ENCODE data around the gene PTX4. TPM values are rescaled to one million over a fixed set of nuclear protein-coding genes. Genes with fewer than 3 reads are reported as not detected.

PTX4 gene
- total and polyA plus RNA-seq, 4 donors = 0.08 to 0.61 TPM; not detected in 2

DNA sequence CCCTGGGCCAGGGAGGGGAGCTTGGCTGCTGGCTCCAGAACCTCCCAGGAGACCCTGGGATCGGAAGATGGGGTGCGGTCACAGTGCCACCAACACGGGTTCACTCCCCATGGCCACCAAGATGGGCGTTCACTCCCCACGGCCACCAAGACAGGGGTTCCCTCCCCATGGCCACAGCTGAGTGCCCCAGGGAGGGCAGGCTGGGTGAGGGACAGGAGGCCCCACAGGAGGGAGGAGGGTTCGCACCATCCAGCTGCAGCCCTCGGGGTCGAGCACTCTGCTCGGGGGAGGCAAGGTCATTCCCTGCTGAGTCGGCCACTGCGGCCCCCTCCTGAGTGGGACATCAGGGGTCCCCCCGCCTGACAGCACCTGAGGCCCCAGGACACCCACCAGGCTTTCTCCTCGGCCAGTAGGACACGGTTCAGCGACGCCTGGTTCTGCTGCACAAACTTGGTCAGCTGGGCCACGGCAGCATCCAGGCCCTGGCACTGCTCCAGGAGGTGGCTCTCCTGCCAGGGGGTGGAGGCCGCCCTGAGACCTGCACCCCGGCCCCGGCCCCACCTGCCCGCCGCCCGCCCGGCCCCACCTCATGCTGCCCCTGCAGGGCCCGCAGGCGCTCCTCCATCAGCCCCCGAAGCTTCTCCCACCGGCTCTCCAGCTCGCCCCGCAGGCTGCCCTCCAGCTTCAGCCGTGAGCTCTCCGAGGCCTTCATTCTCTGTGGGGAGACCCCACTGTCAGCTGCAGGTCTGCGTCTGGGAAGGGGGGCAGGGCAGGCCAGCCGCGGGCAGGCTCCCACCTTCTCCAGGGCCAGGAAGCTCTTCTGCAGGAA is 50.3 kb downstream of the PTX4 start:
- H3K9me3 ChIP-seq (ENCODE audit: control insufficient read depth in 4 of 4, low read length in 3 of 4) = no peaks in the 10 kb centered on the region
- H3K4me1 ChIP-seq (ENCODE audit: control insufficient read depth in 4 of 4, insufficient read depth in 4 of 4, low read length in 3 of 4) = no peaks in the 10 kb centered on the region
- H3K27me3 ChIP-seq (ENCODE audit: control insufficient read depth in 4 of 4, insufficient read depth in 4 of 4, low read length in 3 of 4) = no peaks in the 10 kb centered on the region
- no peak for DNase-seq (ENCODE audit: low spot score)
- H3K4me3 ChIP-seq (ENCODE audit: low read depth in 1 of 3, low read length in 3 of 3) = no peak overlapping the region
- H3K27ac ChIP-seq (ENCODE audit: low read depth in 1 of 2, low read length in 2 of 2) = no peak overlapping the region
- TF ChIP-seq, protein P1, sequence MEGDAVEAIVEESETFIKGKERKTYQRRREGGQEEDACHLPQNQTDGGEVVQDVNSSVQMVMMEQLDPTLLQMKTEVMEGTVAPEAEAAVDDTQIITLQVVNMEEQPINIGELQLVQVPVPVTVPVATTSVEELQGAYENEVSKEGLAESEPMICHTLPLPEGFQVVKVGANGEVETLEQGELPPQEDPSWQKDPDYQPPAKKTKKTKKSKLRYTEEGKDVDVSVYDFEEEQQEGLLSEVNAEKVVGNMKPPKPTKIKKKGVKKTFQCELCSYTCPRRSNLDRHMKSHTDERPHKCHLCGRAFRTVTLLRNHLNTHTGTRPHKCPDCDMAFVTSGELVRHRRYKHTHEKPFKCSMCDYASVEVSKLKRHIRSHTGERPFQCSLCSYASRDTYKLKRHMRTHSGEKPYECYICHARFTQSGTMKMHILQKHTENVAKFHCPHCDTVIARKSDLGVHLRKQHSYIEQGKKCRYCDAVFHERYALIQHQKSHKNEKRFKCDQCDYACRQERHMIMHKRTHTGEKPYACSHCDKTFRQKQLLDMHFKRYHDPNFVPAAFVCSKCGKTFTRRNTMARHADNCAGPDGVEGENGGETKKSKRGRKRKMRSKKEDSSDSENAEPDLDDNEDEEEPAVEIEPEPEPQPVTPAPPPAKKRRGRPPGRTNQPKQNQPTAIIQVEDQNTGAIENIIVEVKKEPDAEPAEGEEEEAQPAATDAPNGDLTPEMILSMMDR (IDR thresholded peaks at IDR 0.05; ENCODE audit: low read depth, low read length, missing input control) = no peak
- TF ChIP-seq, protein P2, sequence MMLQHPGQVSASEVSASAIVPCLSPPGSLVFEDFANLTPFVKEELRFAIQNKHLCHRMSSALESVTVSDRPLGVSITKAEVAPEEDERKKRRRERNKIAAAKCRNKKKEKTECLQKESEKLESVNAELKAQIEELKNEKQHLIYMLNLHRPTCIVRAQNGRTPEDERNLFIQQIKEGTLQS (IDR thresholded peaks at IDR 0.05) = no peak
- TF ChIP-seq HNF4G (IDR thresholded peaks at IDR 0.05) (no peak), RXRA (IDR thresholded peaks at IDR 0.05) (no peak), GABPA (IDR thresholded peaks at IDR 0.05 in 1 of 2, conservative IDR thresholded peaks at IDR 0.05 in 1 of 2) (no peak), FOXA1 (IDR thresholded peaks at IDR 0.05) (no peak), NR2F2 (IDR thresholded peaks at IDR 0.05) (no peak), YY1 (IDR thresholded peaks at IDR 0.05) (no peak), EGR1 (IDR thresholded peaks at IDR 0.05; ENCODE audit: low read depth in 2 of 2) (no peak), RAD21 (IDR thresholded peaks at IDR 0.05) (no peak), JUND (IDR thresholded peaks at IDR 0.05) (no peak), TAF1 (conservative IDR thresholded peaks at IDR 0.05) (no peak), FOXA2 (IDR thresholded peaks at IDR 0.05) (no peak)
- TF ChIP-seq, protein P3, sequence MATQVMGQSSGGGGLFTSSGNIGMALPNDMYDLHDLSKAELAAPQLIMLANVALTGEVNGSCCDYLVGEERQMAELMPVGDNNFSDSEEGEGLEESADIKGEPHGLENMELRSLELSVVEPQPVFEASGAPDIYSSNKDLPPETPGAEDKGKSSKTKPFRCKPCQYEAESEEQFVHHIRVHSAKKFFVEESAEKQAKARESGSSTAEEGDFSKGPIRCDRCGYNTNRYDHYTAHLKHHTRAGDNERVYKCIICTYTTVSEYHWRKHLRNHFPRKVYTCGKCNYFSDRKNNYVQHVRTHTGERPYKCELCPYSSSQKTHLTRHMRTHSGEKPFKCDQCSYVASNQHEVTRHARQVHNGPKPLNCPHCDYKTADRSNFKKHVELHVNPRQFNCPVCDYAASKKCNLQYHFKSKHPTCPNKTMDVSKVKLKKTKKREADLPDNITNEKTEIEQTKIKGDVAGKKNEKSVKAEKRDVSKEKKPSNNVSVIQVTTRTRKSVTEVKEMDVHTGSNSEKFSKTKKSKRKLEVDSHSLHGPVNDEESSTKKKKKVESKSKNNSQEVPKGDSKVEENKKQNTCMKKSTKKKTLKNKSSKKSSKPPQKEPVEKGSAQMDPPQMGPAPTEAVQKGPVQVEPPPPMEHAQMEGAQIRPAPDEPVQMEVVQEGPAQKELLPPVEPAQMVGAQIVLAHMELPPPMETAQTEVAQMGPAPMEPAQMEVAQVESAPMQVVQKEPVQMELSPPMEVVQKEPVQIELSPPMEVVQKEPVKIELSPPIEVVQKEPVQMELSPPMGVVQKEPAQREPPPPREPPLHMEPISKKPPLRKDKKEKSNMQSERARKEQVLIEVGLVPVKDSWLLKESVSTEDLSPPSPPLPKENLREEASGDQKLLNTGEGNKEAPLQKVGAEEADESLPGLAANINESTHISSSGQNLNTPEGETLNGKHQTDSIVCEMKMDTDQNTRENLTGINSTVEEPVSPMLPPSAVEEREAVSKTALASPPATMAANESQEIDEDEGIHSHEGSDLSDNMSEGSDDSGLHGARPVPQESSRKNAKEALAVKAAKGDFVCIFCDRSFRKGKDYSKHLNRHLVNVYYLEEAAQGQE (IDR thresholded peaks at IDR 0.05) = no peak
- TF ChIP-seq, protein P4, sequence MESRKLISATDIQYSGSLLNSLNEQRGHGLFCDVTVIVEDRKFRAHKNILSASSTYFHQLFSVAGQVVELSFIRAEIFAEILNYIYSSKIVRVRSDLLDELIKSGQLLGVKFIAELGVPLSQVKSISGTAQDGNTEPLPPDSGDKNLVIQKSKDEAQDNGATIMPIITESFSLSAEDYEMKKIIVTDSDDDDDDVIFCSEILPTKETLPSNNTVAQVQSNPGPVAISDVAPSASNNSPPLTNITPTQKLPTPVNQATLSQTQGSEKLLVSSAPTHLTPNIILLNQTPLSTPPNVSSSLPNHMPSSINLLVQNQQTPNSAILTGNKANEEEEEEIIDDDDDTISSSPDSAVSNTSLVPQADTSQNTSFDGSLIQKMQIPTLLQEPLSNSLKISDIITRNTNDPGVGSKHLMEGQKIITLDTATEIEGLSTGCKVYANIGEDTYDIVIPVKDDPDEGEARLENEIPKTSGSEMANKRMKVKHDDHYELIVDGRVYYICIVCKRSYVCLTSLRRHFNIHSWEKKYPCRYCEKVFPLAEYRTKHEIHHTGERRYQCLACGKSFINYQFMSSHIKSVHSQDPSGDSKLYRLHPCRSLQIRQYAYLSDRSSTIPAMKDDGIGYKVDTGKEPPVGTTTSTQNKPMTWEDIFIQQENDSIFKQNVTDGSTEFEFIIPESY (IDR thresholded peaks at IDR 0.05) = no peak
- TF ChIP-seq, protein P5, sequence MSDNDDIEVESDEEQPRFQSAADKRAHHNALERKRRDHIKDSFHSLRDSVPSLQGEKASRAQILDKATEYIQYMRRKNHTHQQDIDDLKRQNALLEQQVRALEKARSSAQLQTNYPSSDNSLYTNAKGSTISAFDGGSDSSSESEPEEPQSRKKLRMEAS (IDR thresholded peaks at IDR 0.05) = no peak
- 86% methylated on average over 35 of the region's 35 CpGs for WGBS
- no peak overlapping the region for H3K9ac ChIP-seq (ENCODE audit: low read depth in 1 of 2, low read length in 2 of 2)
- no peaks in the 10 kb centered on the region for H3K36me3 ChIP-seq (ENCODE audit: control insufficient read depth in 4 of 4, insufficient read depth in 3 of 4, low read depth in 1 of 4, low read length in 3 of 4)

Measured in liver (tissue), 9 donors.